Panc1 (cell line): ENCODE results near the gene ENPP7. TPM values are rescaled to one million over a fixed set of nuclear protein-coding genes. Genes with fewer than 3 reads are reported as not detected.

Experiments
- ATAC-seq: fragments of 200-7000 bp; cut with Tn5 transposase; 2 replicates; pipeline ENCODE4 v1.9.1; 2020; ENCODE audit warnings: mild to moderate bottlenecking, moderate library complexity
- BruUV-seq: library from RNA; stranded (reverse); fragments of 400-500 nt; replicated peaks from 2 replicates; lab custom pipeline; 2021; lab: Mats Ljungman, UMichigan
- CTCF ChIA-PET: fragments of 300-600 bp; sonication (Branson Sonifier 250); formaldehyde crosslinking; loops from one replicate; lab custom pipeline; 2022; ENCODE audit warnings: antibody characterized with exemption; lab: Charles Lee
- POLR2A ChIA-PET: fragments of 300-600 bp; sonication (Branson Sonifier 250); formaldehyde crosslinking; loops from one replicate; lab custom pipeline; 2022; ENCODE audit warnings: antibody characterized with exemption; lab: Charles Lee
- DNase-seq: peaks from one replicate; pipeline ENCODE4 v3.0.0-alpha.2; 2010; ENCODE audit warnings: low read depth, low spot score
- H3K27ac ChIP-seq: 2 replicates; pipeline ENCODE4 v1.5.1; 2011; ENCODE audit warnings: mild to moderate bottlenecking, low read length, inconsistent platforms
- H3K27me3 ChIP-seq: fragments of 200-500 bp; sonication (Bioruptor generic); 2 replicates; pipeline ENCODE4 v1.6.0; 2014; ENCODE audit warnings: low read length, inconsistent platforms; ENCODE audit not compliant: control insufficient read depth, insufficient read depth
- H3K36me3 ChIP-seq: fragments of 200-500 bp; sonication (Bioruptor generic); 2 replicates; pipeline ENCODE4 v1.5.1; 2014; ENCODE audit warnings: inconsistent platforms, mild to moderate bottlenecking, low read length, moderate library complexity; ENCODE audit not compliant: control insufficient read depth, insufficient read depth
- H3K4me1 ChIP-seq: 2 replicates; pipeline ENCODE4 v1.5.1; 2011; ENCODE audit warnings: inconsistent platforms, mild to moderate bottlenecking, low read length, moderate library complexity; ENCODE audit not compliant: control insufficient read depth, insufficient read depth
- H3K4me3 ChIP-seq, 2 experiments: 2 replicates each; pipeline ENCODE4 v1.5.1; 2011 to 2012; ENCODE audit warnings: low read depth in 2 of 2, low read length in 2 of 2, mild to moderate bottlenecking in 2 of 2, inconsistent platforms in 1 of 2, moderate library complexity in 1 of 2
- H3K9me3 ChIP-seq: fragments of 200-500 bp; sonication (Bioruptor generic); 2 replicates; pipeline ENCODE4 v1.5.1; 2014; ENCODE audit warnings: low read depth, mild to moderate bottlenecking, inconsistent platforms, low read length, moderate library complexity; ENCODE audit not compliant: control insufficient read depth, insufficient read depth
- POLR2AphosphoS5 ChIP-seq: IDR thresholded peaks from 2 replicates; pipeline ENCODE4 v1.6.1; 2012; ENCODE audit warnings: mild to moderate bottlenecking, low read depth, low read length, moderate library complexity
- REST ChIP-seq, 2 experiments: IDR thresholded peaks; 2 replicates each; pipeline ENCODE4 v1.6.1; 2011 to 2012; ENCODE audit warnings: low read depth in 2 of 2, control low read depth in 1 of 2, low read length in 1 of 2, mild to moderate bottlenecking in 1 of 2, moderate library complexity in 1 of 2; ENCODE audit not compliant: insufficient read depth in 1 of 2
- SIN3A ChIP-seq: IDR thresholded peaks from 2 replicates; pipeline ENCODE4 v1.6.1; 2012; ENCODE audit warnings: low read depth, mild to moderate bottlenecking, low read length, moderate library complexity, borderline replicate concordance; ENCODE audit not compliant: insufficient read depth
- TCF7L2 ChIP-seq: IDR thresholded peaks from 2 replicates; pipeline ENCODE4 v1.6.1; 2011; ENCODE audit warnings: mild to moderate bottlenecking, low read depth, low read length, inconsistent platforms
- in situ Hi-C: cut with HindIII; loops from 2 replicates; pipeline ENCODE4 v1.10.0; 2016; ENCODE audit warnings: low sequenced_read_pairs, low pct_unique_long_range_greater_than_20kb
- intact Hi-C: fragments of 100-400 bp; cut with micrococcal nuclease; formaldehyde crosslinking; loops from one replicate; pipeline ENCODE4 v1.10.0; 2022; ENCODE audit not compliant: unreplicated experiment
- total RNA-seq: library from RNA; stranded (reverse); gene quantifications from one replicate; pipeline ENCODE4 v1.2.1, GENCODE V29; 2021; ENCODE audit not compliant: unreplicated experiment
- TF ChIP-seq, protein P1 (sequence below): fragments of 450-650 bp; IDR thresholded peaks from 2 replicates; pipeline ENCODE4 v1.5.1; 2017; ENCODE audit warnings: mild to moderate bottlenecking

ENPP7 gene
- total RNA-seq, 1 experiment from 2014 or later: not detected

DNA sequence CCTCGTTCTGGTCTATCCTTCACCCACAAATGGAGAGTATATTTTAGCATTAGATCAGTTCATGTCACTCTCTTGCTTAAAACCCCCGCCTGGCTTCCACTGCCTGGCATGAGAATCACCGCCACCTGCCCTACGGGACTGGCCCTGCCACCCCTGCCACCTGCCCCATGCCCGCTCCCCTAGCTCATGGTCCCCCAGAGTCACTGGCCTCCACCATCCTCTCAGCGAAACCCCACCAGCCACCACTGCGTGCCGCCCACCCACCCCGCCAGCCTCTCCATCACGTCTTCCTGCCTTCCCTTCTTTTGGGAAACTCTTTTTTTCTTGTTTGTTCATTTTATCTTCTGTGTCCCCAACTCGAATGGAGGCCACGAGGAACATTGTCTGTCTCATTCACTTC lies 982 bp upstream of the ENPP7 start:
- intact Hi-C loops (no loop called here), in situ Hi-C loops (no loop called here)
- ATAC-seq: no peak
- H3K9me3 ChIP-seq: no peaks in the 10 kb centered on the region
- ChIA-PET POLR2A (no interaction called here), CTCF (no interaction called here)
- peaks cover 6% of the 10 kb centered on the region; the same call in 1 of the 2 replicates for H3K4me1 ChIP-seq
- no peak for TF ChIP-seq TCF7L2
- DNase-seq: no peak
- H3K27me3 ChIP-seq: no peaks in the 10 kb centered on the region
- no TSS peak for BruUV-seq
- H3K4me3 ChIP-seq: no peak overlapping the region
- no peaks in the 10 kb centered on the region for H3K36me3 ChIP-seq
- H3K27ac ChIP-seq: no peak overlapping the region

- DNase-seq (no peak), ATAC-seq (no peak)
- CTCF ChIA-PET: no interaction called here
- POLR2A ChIA-PET: no interaction called here
- Histone ChIP-seq H3K4me3 (no peak overlapping the region), H3K27me3 (no peaks in the 10 kb centered on the region), H3K4me1 (peaks cover 6% of the 10 kb centered on the region; the same call in 1 of the 2 replicates), H3K27ac (no peak overlapping the region), H3K9me3 (no peaks in the 10 kb centered on the region), H3K36me3 (no peaks in the 10 kb centered on the region)
- BruUV-seq: no TSS peak
- intact Hi-C loops (no loop called here), in situ Hi-C loops (no loop called here)
- no peak for TF ChIP-seq POLR2AphosphoS5
- no peak for TF ChIP-seq SIN3A
- no peak for TF ChIP-seq REST (IDR thresholded peaks at IDR 0.05; ENCODE audit: insufficient read depth in 1 of 2, low read depth in 2 of 2, low read length in 1 of 2)
- TF ChIP-seq TCF7L2: no peak
- TF ChIP-seq, protein P1, sequence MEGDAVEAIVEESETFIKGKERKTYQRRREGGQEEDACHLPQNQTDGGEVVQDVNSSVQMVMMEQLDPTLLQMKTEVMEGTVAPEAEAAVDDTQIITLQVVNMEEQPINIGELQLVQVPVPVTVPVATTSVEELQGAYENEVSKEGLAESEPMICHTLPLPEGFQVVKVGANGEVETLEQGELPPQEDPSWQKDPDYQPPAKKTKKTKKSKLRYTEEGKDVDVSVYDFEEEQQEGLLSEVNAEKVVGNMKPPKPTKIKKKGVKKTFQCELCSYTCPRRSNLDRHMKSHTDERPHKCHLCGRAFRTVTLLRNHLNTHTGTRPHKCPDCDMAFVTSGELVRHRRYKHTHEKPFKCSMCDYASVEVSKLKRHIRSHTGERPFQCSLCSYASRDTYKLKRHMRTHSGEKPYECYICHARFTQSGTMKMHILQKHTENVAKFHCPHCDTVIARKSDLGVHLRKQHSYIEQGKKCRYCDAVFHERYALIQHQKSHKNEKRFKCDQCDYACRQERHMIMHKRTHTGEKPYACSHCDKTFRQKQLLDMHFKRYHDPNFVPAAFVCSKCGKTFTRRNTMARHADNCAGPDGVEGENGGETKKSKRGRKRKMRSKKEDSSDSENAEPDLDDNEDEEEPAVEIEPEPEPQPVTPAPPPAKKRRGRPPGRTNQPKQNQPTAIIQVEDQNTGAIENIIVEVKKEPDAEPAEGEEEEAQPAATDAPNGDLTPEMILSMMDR: no peak
Measured at GRCh38 chr17:79730437-79730768, 340 bp upstream of the ENPP7 start.

DNA sequence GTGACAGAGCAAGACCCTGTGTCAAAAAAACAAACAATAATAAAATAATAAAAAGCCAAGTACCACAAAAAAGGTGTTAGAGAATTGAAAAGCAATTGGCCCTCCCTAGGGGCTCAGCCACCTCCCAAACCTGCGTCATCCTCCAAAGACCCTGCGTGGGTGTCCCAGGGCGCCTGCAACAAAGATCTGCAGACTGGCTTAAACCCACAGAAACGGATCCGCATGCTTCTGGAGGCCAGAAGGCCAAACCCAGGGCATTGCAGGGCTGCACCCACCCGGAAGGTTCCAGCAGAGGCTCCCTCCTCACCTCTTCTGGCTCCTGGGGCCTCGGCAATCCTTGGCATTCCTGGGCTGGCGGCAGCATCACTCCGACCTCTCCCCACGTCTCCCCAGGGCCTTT lies 1.5 kb downstream of the ENPP7 start:
- H3K36me3 ChIP-seq: no peaks in the 10 kb centered on the region
- no peak for TF ChIP-seq REST (IDR thresholded peaks at IDR 0.05; ENCODE audit: insufficient read depth in 1 of 2, low read depth in 2 of 2, low read length in 1 of 2)
- TF ChIP-seq SIN3A: no peak
- no peak for TF ChIP-seq TCF7L2
- no peak for TF ChIP-seq POLR2AphosphoS5
- TF ChIP-seq, protein P1: no peak
- no peak overlapping the region for H3K4me3 ChIP-seq
- in situ Hi-C loops (no loop called here), intact Hi-C loops (no loop called here)
- BruUV-seq: no TSS peak
- ATAC-seq (no peak), DNase-seq (no peak)
- no peaks in the 10 kb centered on the region for H3K27me3 ChIP-seq
- H3K4me1 ChIP-seq: peaks cover 6% of the 10 kb centered on the region; the same call in 1 of the 2 replicates
- no peak overlapping the region for H3K27ac ChIP-seq
- ChIA-PET CTCF (no interaction called here), POLR2A (no interaction called here)
- no peaks in the 10 kb centered on the region for H3K9me3 ChIP-seq
